HEK293 (cell line): ENCODE results near the gene RPS6KB2.

Experiments
- BCL11A ChIP-seq: fragments of 450-650 bp; formaldehyde crosslinking; IDR thresholded peaks from 2 replicates; pipeline ENCODE4 v1.5.1; 2016; ENCODE audit warnings: low read depth, missing biosample characterization, missing genetic modification characterization
- CTCF ChIP-seq: fragments of 450-650 bp; formaldehyde crosslinking; IDR thresholded peaks from 2 replicates; pipeline ENCODE4 v1.5.1; 2016; ENCODE audit warnings: missing biosample characterization, missing genetic modification characterization
- GLI4 ChIP-seq: fragments of 450-650 bp; formaldehyde crosslinking; IDR thresholded peaks from 2 replicates; pipeline ENCODE4 v1.5.1; 2016; ENCODE audit warnings: missing biosample characterization, missing genetic modification characterization
- REST ChIP-seq: fragments of 450-650 bp; formaldehyde crosslinking; IDR thresholded peaks from 2 replicates; pipeline ENCODE4 v1.5.1; 2016; ENCODE audit warnings: missing biosample characterization, missing genetic modification characterization
- SP2 ChIP-seq: fragments of 450-650 bp; formaldehyde crosslinking; IDR thresholded peaks from 2 replicates; pipeline ENCODE4 v1.5.1; 2016; ENCODE audit warnings: missing biosample characterization, missing genetic modification characterization
- ZBTB1 ChIP-seq: fragments of 450-650 bp; formaldehyde crosslinking; IDR thresholded peaks from 2 replicates; pipeline ENCODE4 v1.5.1; 2016; ENCODE audit warnings: missing biosample characterization, missing genetic modification characterization
- ZBTB44 ChIP-seq: fragments of 450-650 bp; IDR thresholded peaks from 2 replicates; pipeline ENCODE4 v1.5.1; 2018; ENCODE audit warnings: missing biosample characterization, mild to moderate bottlenecking, missing genetic modification characterization
- ZFP69B ChIP-seq: fragments of 450-650 bp; formaldehyde crosslinking; IDR thresholded peaks from 2 replicates; pipeline ENCODE4 v1.5.1; 2016; ENCODE audit warnings: missing biosample characterization, missing genetic modification characterization
- ZNF155 ChIP-seq: fragments of 450-650 bp; formaldehyde crosslinking; IDR thresholded peaks from 2 replicates; pipeline ENCODE4 v1.5.1; 2016; ENCODE audit warnings: missing biosample characterization, missing genetic modification characterization
- ZNF169 ChIP-seq: fragments of 450-650 bp; formaldehyde crosslinking; IDR thresholded peaks from 2 replicates; pipeline ENCODE4 v1.5.1; 2016; ENCODE audit warnings: missing biosample characterization, missing genetic modification characterization
- ZNF639 ChIP-seq: fragments of 450-650 bp; formaldehyde crosslinking; IDR thresholded peaks from 2 replicates; pipeline ENCODE4 v1.5.1; 2016; ENCODE audit warnings: missing biosample characterization, missing genetic modification characterization
- ZSCAN30 ChIP-seq: fragments of 450-650 bp; IDR thresholded peaks from 2 replicates; pipeline ENCODE4 v1.5.1; 2018; ENCODE audit warnings: missing biosample characterization, mild to moderate bottlenecking, missing genetic modification characterization, moderate library complexity

GRCh38 chr11:67381244-67381972 lies 46.9 kb upstream of the RPS6KB2 start:
- TF ChIP-seq CTCF (tag by site-specific recombination) (no peak), ZNF639 (tag by site-specific recombination) (no peak), ZBTB1 (tag by site-specific recombination) (no peak), ZNF169 (tag by site-specific recombination) (no peak), ZBTB44 (tag by site-specific recombination) (no peak), ZSCAN30 (tag by site-specific recombination) (no peak), ZNF155 (tag by site-specific recombination) (no peak), REST (tag by site-specific recombination) (no peak), BCL11A (tag by site-specific recombination) (no peak), ZFP69B (tag by site-specific recombination) (no peak), GLI4 (tag by site-specific recombination) (no peak), SP2 (tag by site-specific recombination) (no peak)
